ENCODE results near the gene BEST4.
"Not testable (repeated sequence)": the region's sequence is repeated elsewhere in the genome, so short reads cannot be mapped to it uniquely, and the experiment has no call there.

The BEST4 gene

DNA sequence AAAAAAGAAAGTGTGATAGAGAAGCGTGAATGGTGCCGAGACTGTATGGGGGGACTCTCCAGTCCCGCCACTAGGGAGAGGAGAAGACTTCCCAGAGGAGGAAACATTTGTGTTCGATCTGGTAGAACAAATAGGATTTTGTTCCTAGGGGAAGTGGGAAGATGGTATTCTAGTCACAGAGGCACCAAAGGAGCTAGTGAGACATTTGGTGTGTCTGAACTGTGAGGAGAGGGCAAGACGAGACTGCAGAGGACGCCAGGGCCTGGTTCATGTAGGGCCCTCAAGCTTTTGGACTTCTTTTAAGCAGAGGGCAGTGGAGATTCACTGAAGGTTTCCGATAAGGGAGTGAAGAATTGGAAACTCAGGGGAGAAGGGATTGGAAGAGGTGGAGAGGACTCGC is 23.3 kb upstream of the BEST4 start:
- Histone ChIP-seq H3K79me2 (peaks cover 5% of the 10 kb centered on the region), H3K4me1 (peaks cover 41% of the 10 kb centered on the region), H3K4me3 (ENCODE audit: low read depth, low read length) (no peak overlapping the region), H3K4me2 (ENCODE audit: low read length) (peak overlapping the region; percentile 57), H3K36me3 (ENCODE audit: control insufficient read depth, insufficient read depth, low read length) (no peaks in the 10 kb centered on the region), H2AFZ (no peak overlapping the region), H3K27me3 (ENCODE audit: control insufficient read depth, insufficient read depth, low read length) (no peaks in the 10 kb centered on the region), H3K9me3 (ENCODE audit: control insufficient read depth, low read length) (no peaks in the 10 kb centered on the region), H3K27ac (peak overlapping the region; percentile 49), H3K9ac (no peak overlapping the region)
- TF ChIP-seq, protein P1, sequence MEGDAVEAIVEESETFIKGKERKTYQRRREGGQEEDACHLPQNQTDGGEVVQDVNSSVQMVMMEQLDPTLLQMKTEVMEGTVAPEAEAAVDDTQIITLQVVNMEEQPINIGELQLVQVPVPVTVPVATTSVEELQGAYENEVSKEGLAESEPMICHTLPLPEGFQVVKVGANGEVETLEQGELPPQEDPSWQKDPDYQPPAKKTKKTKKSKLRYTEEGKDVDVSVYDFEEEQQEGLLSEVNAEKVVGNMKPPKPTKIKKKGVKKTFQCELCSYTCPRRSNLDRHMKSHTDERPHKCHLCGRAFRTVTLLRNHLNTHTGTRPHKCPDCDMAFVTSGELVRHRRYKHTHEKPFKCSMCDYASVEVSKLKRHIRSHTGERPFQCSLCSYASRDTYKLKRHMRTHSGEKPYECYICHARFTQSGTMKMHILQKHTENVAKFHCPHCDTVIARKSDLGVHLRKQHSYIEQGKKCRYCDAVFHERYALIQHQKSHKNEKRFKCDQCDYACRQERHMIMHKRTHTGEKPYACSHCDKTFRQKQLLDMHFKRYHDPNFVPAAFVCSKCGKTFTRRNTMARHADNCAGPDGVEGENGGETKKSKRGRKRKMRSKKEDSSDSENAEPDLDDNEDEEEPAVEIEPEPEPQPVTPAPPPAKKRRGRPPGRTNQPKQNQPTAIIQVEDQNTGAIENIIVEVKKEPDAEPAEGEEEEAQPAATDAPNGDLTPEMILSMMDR (IDR thresholded peaks at IDR 0.05): no peak

DNA sequence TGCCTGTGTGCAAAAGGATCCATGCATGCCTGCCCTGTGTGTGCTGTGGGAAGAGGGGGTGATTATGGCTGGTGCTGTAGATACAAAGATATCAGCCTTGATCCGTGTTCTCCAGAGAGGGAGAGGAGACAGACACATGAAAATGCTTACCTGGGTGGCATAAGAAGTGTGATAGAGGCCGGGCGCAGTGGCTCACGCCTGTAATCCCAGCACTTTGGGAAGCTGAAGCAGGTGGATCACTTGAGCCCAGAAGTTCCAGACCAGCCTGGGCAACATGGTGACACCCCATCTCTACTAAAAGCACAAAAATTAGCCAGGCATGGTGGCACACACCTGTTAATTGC is 22.8 kb upstream of the BEST4 start:
- not testable (repeated sequence) for H3K9me3 ChIP-seq (ENCODE audit: control insufficient read depth, low read length); H3K36me3 ChIP-seq (ENCODE audit: control insufficient read depth, insufficient read depth, low read length)

DNA sequence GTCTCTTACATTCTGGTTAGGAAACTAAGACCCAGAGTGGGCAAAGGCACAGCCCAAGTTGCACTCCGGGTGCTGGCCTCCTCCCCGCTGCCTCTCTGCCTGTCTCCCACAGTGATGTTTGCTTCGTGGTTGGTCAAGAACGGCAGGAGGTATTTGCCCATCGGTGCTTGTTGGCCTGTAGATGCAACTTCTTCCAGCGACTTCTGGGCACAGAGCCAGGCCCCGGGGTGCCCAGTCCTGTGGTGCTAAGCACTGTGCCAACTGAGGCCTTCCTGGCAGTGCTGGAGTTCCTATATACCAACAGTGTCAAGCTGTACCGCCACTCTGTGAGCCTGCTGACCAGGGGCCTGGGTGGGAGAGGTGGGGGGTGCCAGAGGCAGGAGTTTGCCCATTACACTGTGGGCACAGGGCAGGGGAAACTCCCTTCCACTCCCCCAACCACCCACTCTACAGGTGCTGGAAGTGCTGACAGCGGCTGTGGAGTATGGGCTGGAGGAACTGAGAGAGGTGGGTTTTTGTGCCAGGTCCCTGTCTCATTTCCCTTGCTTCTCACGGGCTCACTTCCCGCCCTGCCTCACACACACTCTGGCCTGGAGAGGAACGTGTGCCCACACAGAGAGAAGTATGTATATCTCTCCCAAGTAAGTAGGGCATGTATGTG is 22.3 kb upstream of the BEST4 start:
- H3K36me3 ChIP-seq (ENCODE audit: control insufficient read depth, insufficient read depth, low read length): no peaks in the 10 kb centered on the region
- H3K27ac ChIP-seq: peak overlapping the region; percentile 100
- H3K4me3 ChIP-seq (ENCODE audit: low read depth, low read length): peak overlapping the region; percentile 41
- H3K9ac ChIP-seq: no peak overlapping the region
- H3K79me2 ChIP-seq: peaks cover 5% of the 10 kb centered on the region
- peak overlapping the region; percentile 84 for H3K4me2 ChIP-seq (ENCODE audit: low read length)
- TF ChIP-seq, protein P1 (IDR thresholded peaks at IDR 0.05): no peak
- H3K4me1 ChIP-seq: peaks cover 41% of the 10 kb centered on the region
- no peak overlapping the region for H2AFZ ChIP-seq
- H3K27me3 ChIP-seq (ENCODE audit: control insufficient read depth, insufficient read depth, low read length): no peaks in the 10 kb centered on the region
- no peaks in the 10 kb centered on the region for H3K9me3 ChIP-seq (ENCODE audit: control insufficient read depth, low read length)

More for the DNA sequence above, 22.8 kb upstream of the BEST4 start:
- H3K9ac ChIP-seq; H3K4me3 ChIP-seq (ENCODE audit: low read depth, low read length); H2AFZ ChIP-seq; H3K79me2 ChIP-seq; H3K4me2 ChIP-seq (ENCODE audit: low read length); H3K27me3 ChIP-seq (ENCODE audit: control insufficient read depth, insufficient read depth, low read length): not testable (repeated sequence)
- H3K27ac ChIP-seq: peak overlapping the region; percentile 100
- peaks cover 41% of the 10 kb centered on the region for H3K4me1 ChIP-seq

DNA sequence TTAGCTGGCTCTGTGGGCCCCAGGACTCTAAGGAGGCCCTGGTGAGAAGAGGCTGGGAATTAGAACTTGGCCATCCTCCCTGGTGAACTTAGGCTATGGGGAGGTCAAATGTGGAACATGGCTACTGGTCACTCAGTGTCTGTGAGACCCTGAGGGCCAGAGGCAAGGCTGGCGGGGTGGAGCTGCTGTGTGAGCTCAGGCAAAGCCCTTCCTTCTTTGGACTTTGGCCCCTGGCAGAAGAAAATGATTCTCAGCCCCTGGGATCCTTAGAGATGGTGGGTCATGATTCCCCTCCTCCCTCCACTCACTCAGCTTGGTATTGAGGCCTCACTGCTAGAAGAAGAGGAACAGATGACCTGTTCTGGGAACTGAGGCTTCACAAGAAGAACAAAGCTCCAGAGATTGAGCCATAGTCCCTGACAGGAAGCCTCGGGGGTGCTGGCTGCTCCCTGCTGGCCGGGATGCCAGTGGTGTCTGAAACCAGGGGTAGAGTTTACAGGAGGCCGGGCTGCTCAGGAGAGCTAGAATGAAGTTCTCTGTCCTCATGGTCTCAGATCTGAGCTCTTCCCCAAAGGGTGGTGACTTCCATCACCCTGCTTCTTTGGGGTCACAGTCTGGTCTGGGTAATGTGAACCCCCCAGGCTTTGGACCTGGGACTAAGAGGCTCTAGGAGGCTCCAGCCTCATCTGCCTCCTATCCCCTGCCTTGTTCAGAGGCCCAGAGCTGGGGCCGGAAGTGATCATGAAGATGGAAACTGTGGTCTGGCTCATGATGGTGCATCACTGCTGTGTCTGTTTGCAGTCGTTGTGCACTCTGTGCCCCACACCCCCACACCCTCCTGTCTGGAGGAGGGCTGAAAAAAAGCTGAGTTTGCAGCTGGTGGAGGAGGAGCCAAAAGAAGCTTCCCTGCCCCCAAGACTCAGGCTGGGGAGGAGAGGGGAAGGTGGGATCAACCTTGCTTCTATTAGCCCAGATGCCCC is 21.3 kb upstream of the BEST4 start:
- Histone ChIP-seq H3K4me2 (ENCODE audit: low read length) (peak overlapping the region; percentile 84), H3K9ac (peak overlapping the region; percentile 67), H2AFZ (peak overlapping the region; percentile 83), H3K27ac (peak overlapping the region; percentile 100), H3K27me3 (ENCODE audit: control insufficient read depth, insufficient read depth, low read length) (no peaks in the 10 kb centered on the region), H3K36me3 (ENCODE audit: control insufficient read depth, insufficient read depth, low read length) (no peaks in the 10 kb centered on the region), H3K9me3 (ENCODE audit: control insufficient read depth, low read length) (no peaks in the 10 kb centered on the region), H3K79me2 (peaks cover 5% of the 10 kb centered on the region), H3K4me3 (ENCODE audit: low read depth, low read length) (peak overlapping the region; percentile 41), H3K4me1 (peaks cover 41% of the 10 kb centered on the region)
- TF ChIP-seq, protein P1 (IDR thresholded peaks at IDR 0.05): no peak
